Tracheal epithelial cell (primary cell): Measurements from ENCODE around the gene UNC13B. TPM values are rescaled to one million over a fixed set of nuclear protein-coding genes. Genes with fewer than 3 reads are reported as not detected.

Experiments
- total RNA-seq: library from RNA; depleted of rRNA; stranded (reverse); fragments of >200 nt; gene quantifications from 2 replicates; pipeline ENCODE4 v1.2.1, GENCODE V29; 2014

UNC13B gene
- 18.8 and 21.7 TPM in 2 replicates for total RNA-seq

GRCh38 chr9:35161713-35162604 lies at the start of gene UNC13B:
Gene UNC13B, plus strand, starts transcription at chr9:35162009. Its CDS starts 275 bp downstream, at chr9:35162284.

GRCh38 chr9:35115680-35116538 lies 45.9 kb upstream of the UNC13B start, which contains the start of gene ATOSB:
Gene ATOSB, minus strand, starts transcription at chr9:35115862. Its CDS starts 7,588 bp downstream, at chr9:35108274.

Other genes starting within 250 kb of the UNC13B start
- under 0.01 and 0.48 TPM in 2 replicates for gene PHF24, start 203.7 kb upstream of the UNC13B start, total RNA-seq
- gene DNAJB5, start 172.3 kb upstream of the UNC13B start, total RNA-seq, result 2.8 and 20.2 TPM in 2 replicates
- gene VCP, start 89.4 kb upstream of the UNC13B start, total RNA-seq, result 237 and 359 TPM in 2 replicates
- 6.2 and 7.2 TPM in 2 replicates for gene FANCG, start 82.1 kb upstream of the UNC13B start, total RNA-seq
- 17.8 and 22.4 TPM in 2 replicates for gene PIGO, start 65.4 kb upstream of the UNC13B start, total RNA-seq
- 270 and 319 TPM in 2 replicates for gene STOML2, start 58.9 kb upstream of the UNC13B start, total RNA-seq
- 7.9 and 24.3 TPM in 2 replicates for gene ATOSB, start 46.1 kb upstream of the UNC13B start, total RNA-seq